ENCODE results near the gene NCAPG. TPM values are rescaled to one million over a fixed set of nuclear protein-coding genes. Genes with fewer than 3 reads are reported as not detected.

NCAPG gene
- total RNA-seq, 6 donors from 2014 or later, result 1.4 to 2.4 (median 2.1) TPM; not detected in 1

DNA sequence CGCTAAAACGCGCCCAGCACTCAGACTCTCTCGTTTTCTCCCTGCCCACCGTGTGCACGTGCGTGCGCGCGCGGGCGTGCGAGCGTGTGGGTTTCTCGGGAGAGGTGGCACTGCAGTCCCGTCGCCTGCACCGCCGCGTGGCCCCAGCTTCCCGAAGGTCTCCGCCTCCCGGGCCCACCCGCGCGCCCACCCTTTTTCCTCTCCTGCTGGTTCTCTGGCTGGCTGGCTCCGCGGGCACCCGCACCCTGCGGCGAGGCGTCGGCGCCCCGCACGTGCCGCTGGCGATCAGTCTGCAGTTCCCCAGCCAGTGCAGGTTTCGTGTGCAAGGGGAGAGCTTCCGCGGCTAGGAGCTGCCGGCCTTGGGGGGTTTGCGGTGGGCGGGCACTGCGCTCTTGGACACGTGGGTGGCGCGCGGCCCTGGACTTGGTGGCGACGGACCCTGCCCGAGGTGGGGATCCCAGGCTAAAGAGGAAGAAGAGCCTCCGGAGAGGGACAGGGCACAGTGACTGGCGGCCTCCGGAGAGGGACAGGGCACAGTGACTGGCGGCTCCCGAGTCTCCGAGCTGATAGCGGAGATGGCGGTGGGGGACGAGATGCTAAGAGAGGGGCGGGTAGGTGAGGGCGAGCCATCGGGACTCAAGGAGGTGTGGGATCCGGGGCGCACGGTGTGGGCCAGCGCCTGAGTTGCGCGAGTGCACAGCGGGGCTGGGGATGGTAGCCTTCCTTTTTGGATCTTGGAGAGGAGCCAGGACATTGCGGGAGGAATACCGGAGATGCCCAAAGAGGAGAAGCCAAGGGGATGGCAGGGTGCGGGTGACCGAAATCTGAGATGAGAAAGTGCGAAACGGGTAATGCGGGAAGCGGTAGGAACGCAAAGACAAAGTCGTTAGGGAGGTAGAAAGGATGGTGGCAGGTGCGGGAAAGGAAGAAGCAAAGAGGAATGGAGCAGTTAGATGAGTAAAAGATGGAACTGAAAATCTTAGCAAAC, 29.2 kb upstream of the NCAPG start, which contains the start of gene FAM184B:
TSS of gene FAM184B (minus strand) at position 322 of the 988 bp plus-strand sequence. CDS start 322 bp downstream, outside the sequence.
- H3K4me3 ChIP-seq, result peak within 1 kb of the TSS in 3 of 4 donors; percentile 36 to 47 (median 46)
- H3K9me3 ChIP-seq, result no peaks in the 10 kb centered on the region
- peaks cover 0 to 11% (median 6%) of the 10 kb centered on the region in 4 donors for H3K27me3 ChIP-seq
- TF ChIP-seq POLR2A (IDR thresholded peaks at IDR 0.05) (no peak), POLR2AphosphoS5 (IDR thresholded peaks at IDR 0.05) (no peak), EP300 (IDR thresholded peaks at IDR 0.05) (no peak)
- TF ChIP-seq, protein P1, sequence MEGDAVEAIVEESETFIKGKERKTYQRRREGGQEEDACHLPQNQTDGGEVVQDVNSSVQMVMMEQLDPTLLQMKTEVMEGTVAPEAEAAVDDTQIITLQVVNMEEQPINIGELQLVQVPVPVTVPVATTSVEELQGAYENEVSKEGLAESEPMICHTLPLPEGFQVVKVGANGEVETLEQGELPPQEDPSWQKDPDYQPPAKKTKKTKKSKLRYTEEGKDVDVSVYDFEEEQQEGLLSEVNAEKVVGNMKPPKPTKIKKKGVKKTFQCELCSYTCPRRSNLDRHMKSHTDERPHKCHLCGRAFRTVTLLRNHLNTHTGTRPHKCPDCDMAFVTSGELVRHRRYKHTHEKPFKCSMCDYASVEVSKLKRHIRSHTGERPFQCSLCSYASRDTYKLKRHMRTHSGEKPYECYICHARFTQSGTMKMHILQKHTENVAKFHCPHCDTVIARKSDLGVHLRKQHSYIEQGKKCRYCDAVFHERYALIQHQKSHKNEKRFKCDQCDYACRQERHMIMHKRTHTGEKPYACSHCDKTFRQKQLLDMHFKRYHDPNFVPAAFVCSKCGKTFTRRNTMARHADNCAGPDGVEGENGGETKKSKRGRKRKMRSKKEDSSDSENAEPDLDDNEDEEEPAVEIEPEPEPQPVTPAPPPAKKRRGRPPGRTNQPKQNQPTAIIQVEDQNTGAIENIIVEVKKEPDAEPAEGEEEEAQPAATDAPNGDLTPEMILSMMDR (IDR thresholded peaks at IDR 0.05), result no peak
- 7 to 8% methylated on average over 40 to 43 of the region's 82 CpGs for WGBS, 2 donors
- DNase-seq (peak in 1 of 2 donors; percentile 87), ATAC-seq (ENCODE audit: low FRiP score in 2 of 2) (peak; percentile 41 to 50)
- peaks cover 11 to 24% (median 13%) of the 10 kb centered on the region in 4 donors for H3K4me1 ChIP-seq
- no peaks in the 10 kb centered on the region for H3K36me3 ChIP-seq
- no peak within 1 kb of the TSS for H3K27ac ChIP-seq

GRCh38 chr4:17785858-17786257, 24.9 kb upstream of the NCAPG start:
- peaks cover 0 to 11% (median 6%) of the 10 kb centered on the region in 4 donors for H3K27me3 ChIP-seq
- no peak overlapping the region for H3K4me3 ChIP-seq
- no peak overlapping the region for H3K27ac ChIP-seq
- ATAC-seq (ENCODE audit: low FRiP score in 2 of 2) (no peak), DNase-seq (no peak)
- no peaks in the 10 kb centered on the region for H3K9me3 ChIP-seq
- peaks cover 11 to 14% (median 12%) of the 10 kb centered on the region in 4 donors for H3K4me1 ChIP-seq
- WGBS, 2 donors, result 82 to 85% methylated on average over 5 of the region's 5 CpGs
- no peaks in the 10 kb centered on the region for H3K36me3 ChIP-seq
- no peak for TF ChIP-seq EP300 (IDR thresholded peaks at IDR 0.05)
- TF ChIP-seq POLR2A (IDR thresholded peaks at IDR 0.05), result no peak
- TF ChIP-seq POLR2AphosphoS5 (IDR thresholded peaks at IDR 0.05), result no peak
- TF ChIP-seq, protein P1 (IDR thresholded peaks at IDR 0.05), result no peak

DNA sequence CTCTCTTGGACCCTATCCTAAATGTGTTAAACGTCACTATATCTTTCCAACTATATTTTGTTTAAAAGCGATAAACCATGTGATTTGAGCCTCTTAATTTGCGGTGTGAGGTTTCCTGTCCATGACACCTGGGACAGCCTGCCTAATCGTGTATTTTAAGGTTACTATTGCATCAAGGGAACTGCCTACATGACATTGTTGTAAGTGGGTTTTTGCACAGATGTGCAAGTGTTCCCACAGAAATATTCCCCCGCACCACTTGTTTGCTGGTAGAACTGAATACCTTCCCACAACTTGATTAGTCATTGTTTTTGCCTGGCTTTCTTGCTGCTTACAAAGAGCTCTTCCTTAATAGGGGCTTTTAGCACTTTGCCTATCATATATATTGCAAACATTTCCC, 24.2 kb upstream of the NCAPG start:
- no peaks in the 10 kb centered on the region for H3K9me3 ChIP-seq
- no peak overlapping the region for H3K27ac ChIP-seq
- ATAC-seq (ENCODE audit: low FRiP score in 2 of 2) (no peak), DNase-seq (no peak)
- H3K36me3 ChIP-seq, result peaks cover 0 to 3% (median 0%) of the 10 kb centered on the region in 4 donors
- peaks cover 0 to 5% (median under 1%) of the 10 kb centered on the region in 4 donors for H3K27me3 ChIP-seq
- H3K4me1 ChIP-seq, result peaks cover 4 to 7% (median 5%) of the 10 kb centered on the region in 4 donors
- 55 to 66% methylated on average over 5 of the region's 5 CpGs for WGBS, 2 donors
- H3K4me3 ChIP-seq, result no peak overlapping the region
- TF ChIP-seq EP300 (IDR thresholded peaks at IDR 0.05) (no peak), POLR2A (IDR thresholded peaks at IDR 0.05) (no peak), POLR2AphosphoS5 (IDR thresholded peaks at IDR 0.05) (no peak)
- TF ChIP-seq, protein P1 (IDR thresholded peaks at IDR 0.05), result no peak

DNA sequence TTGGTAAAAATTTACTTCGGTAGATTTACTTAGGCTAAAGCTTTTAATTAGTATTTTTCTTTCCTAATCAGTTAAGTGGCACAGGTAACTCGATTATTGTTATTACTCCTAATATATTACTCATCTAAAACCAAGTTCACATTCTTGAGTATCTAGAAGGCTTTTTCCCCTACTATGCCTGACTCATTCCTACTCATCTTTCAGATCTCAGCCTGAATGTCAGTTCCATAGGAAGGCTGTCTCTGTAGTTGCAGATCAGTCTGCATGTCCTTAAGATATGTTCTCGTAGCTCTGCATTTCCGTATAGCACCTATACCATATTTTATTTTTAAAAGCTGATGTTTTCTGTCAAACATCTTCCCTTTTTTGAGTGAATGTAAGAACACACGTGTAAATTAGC, 23.5 kb upstream of the NCAPG start:
- H3K27me3 ChIP-seq, result no peaks in the 10 kb centered on the region
- H3K4me1 ChIP-seq, result no peaks in the 10 kb centered on the region
- WGBS, 2 donors, result 89 to 93% methylated on average over 5 of the region's 5 CpGs
- no peak overlapping the region for H3K27ac ChIP-seq
- H3K4me3 ChIP-seq, result no peak overlapping the region
- no peak for ATAC-seq (ENCODE audit: low FRiP score in 2 of 2)
- TF ChIP-seq POLR2A (IDR thresholded peaks at IDR 0.05) (no peak), EP300 (IDR thresholded peaks at IDR 0.05) (no peak), POLR2AphosphoS5 (IDR thresholded peaks at IDR 0.05) (no peak)
- TF ChIP-seq, protein P1 (IDR thresholded peaks at IDR 0.05), result no peak
- H3K36me3 ChIP-seq, result peaks cover 0 to 6% (median 0%) of the 10 kb centered on the region in 4 donors
- DNase-seq, result no peak
- no peaks in the 10 kb centered on the region for H3K9me3 ChIP-seq

All from upper lobe of left lung (tissue), 6 donors.